RPMI8226 (cell line): ENCODE measurements around the gene SPG11.
"Not testable (repeated sequence)": the region's sequence is repeated elsewhere in the genome, so short reads cannot be mapped to it uniquely, and the experiment has no call there.

ENCODE experiments used
- DNase-seq: peaks from one replicate; pipeline ENCODE4 v3.0.0-alpha.2; 2015

SPG11 gene

GRCh38 chr15:44663410-44664308, at the start of gene SPG11:
Gene SPG11, minus strand, starts transcription at chr15:44663662. Its CDS starts 15 bp downstream, at chr15:44663647.
- peak; percentile 96 for DNase-seq

DNA sequence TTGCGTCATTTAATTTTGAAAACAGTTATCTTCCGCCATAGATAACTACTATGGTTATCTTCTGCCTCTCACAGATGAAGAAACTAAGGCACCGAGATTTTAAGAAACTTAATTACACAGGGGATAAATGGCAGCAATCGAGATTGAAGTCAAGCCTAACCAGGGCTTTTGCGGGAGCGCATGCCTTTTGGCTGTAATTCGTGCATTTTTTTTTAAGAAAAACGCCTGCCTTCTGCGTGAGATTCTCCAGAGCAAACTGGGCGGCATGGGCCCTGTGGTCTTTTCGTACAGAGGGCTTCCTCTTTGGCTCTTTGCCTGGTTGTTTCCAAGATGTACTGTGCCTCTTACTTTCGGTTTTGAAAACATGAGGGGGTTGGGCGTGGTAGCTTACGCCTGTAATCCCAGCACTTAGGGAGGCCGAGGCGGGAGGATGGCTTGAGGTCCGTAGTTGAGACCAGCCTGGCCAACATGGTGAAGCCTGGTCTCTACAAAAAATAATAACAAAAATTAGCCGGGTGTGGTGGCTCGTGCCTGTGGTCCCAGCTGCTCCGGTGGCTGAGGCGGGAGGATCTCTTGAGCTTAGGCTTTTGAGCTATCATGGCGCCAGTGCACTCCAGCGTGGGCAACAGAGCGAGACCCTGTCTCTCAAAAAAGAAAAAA, 49.0 kb upstream of the SPG11 start:
- peak; percentile 90 for DNase-seq

DNA sequence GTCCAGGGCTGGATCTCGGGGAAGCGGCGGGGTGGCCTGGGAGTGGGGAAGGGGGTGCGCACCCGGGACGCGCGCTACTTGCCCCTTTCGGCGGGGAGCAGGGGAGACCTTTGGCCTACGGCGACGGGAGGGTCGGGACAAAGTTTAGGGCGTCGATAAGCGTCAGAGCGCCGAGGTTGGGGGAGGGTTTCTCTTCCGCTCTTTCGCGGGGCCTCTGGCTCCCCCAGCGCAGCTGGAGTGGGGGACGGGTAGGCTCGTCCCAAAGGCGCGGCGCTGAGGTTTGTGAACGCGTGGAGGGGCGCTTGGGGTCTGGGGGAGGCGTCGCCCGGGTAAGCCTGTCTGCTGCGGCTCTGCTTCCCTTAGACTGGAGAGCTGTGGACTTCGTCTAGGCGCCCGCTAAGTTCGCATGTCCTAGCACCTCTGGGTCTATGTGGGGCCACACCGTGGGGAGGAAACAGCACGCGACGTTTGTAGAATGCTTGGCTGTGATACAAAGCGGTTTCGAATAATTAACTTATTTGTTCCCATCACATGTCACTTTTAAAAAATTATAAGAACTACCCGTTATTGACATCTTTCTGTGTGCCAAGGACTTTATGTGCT, 48.4 kb upstream of the SPG11 start:
- DNase-seq = peak; percentile 54

- DNase-seq = peak; percentile 94
These were observed 47.8 kb upstream of the SPG11 start, which contains the start of the genes B2M and PATL2 for GRCh38 chr15:44711096-44711742. Gene B2M, plus strand, starts transcription at chr15:44711517. Its CDS starts 30 bp downstream, at chr15:44711547. Gene PATL2, minus strand, starts transcription at chr15:44711323. Its CDS starts 34,833 bp downstream, at chr15:44676490.

DNA sequence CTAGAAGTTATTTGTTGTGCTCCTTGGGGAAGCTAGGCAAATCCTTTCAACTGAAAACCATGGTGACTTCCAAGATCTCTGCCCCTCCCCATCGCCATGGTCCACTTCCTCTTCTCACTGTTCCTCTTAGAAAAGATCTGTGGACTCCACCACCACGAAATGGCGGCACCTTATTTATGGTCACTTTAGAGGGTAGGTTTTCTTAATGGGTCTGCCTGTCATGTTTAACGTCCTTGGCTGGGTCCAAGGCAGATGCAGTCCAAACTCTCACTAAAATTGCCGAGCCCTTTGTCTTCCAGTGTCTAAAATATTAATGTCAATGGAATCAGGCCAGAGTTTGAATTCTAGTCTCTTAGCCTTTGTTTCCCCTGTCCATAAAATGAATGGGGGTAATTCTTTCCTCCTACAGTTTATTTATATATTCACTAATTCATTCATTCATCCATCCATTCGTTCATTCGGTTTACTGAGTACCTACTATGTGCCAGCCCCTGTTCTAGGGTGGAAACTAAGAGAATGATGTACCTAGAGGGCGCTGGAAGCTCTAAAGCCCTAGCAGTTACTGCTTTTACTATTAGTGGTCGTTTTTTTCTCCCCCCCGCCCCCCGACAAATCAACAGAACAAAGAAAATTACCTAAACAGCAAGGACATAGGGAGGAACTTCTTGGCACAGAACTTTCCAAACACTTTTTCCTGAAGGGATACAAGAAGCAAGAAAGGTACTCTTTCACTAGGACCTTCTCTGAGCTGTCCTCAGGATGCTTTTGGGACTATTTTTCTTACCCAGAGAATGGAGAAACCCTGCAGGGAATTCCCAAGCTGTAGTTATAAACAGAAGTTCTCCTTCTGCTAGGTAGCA, 47.0 kb upstream of the SPG11 start:
- peak; percentile 61 for DNase-seq

GRCh38 chr15:44706946-44707636, 43.6 kb upstream of the SPG11 start:
- DNase-seq = no peak

GRCh38 chr15:44706401-44706800, 42.9 kb upstream of the SPG11 start:
- no peak for DNase-seq

DNA sequence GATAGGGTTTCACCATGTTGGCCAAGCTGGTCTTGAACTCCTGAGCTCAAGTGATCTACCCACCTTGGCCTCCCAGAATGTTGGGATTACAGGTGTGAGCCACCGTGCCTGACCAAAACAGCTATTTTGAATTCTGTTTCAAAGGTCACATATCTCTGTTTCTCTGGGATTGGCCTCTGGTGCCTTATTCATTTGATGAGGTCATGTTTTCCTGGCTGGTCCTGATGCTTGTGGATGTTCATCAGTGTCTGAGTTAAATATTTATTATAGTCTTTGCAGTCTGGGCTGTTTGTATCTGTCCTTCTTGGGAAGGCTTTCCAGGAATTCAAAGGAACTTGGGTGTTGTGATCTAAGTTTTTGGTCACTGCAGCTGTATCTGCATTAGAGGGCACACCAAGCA, 42.5 kb upstream of the SPG11 start:
- no peak for DNase-seq

DNA sequence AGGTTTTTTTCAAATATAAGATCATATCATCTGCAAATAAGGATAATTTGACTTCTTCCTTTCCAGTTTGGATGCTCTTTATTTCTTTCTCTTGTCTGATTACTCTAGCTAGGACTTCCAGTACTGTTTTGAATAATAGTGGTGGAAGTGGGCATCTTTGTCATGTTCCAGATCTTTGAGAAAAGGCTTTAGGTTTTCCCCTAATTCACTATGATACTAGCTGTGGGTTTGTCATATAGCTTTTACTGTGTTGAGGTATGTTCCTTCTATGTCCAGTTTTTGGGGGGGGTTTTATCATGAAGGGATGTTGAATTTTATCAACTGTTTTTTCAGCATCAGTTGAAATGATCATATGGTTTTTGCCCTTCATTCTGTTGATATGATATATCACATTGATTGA, 37.2 kb upstream of the SPG11 start:
- not testable (repeated sequence) for DNase-seq

DNA sequence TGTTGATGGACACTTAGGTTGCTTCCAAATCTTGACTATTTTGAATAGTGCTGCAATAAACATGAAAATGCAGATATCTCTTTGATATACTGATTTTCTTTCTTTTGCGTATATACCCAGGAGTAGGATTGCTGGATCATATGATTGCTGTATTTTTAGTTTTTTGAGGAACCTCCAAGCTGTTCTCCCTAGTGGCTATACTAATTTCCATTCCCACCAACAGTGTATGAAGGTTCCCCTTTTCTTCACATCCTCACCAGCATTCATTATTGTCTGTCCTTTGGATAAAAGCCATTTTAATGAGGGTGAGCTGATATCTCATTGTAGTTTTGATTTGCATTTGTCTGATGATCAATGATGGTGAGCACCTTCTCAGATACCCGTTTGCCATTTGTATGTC, 35.2 kb upstream of the SPG11 start:
- no peak for DNase-seq

- no peak for DNase-seq
These were observed 33.6 kb upstream of the SPG11 start for GRCh38 chr15:44697014-44697413.

DNA sequence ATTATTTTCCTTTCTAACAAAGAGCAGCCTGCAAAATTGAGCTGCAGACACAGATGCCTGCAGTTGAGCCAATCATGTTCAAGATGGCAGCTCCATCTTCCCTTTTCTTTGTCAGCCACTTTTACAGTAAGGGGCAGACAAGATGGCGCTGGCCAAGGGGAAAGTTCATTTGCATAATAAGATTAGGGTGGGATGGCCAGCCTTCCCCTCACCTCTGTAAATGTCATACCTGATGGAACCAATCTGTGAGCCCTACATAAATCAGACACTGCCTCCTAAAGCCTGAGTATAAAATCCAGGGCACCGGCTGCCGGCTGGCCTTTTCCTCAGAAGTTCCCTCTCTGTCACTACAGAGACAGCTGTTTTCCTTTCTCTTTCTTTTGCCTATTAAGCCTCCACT, 31.8 kb upstream of the SPG11 start:
- DNase-seq = no peak

DNA sequence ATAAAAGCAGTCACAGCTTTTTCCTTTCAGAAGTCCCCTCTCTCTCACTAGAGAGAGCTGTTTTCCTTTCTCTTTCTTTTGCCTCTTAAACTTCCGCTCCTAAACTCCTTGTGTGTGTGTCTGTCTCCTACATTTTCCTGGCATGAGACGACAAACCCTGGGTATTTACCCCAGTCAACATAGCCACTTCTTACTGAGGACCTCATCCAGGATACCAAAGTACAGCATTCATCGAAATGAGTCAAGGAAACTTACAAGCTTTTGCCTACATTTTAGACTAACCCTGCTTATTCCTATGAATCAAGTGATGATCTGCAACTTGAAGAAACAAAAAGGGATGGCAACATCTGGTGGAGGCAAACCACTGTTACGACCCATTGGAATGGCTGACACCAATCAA, 31.0 kb upstream of the SPG11 start:
- no peak for DNase-seq

GRCh38 chr15:44692659-44693058, 29.2 kb upstream of the SPG11 start:
- DNase-seq = no peak

DNA sequence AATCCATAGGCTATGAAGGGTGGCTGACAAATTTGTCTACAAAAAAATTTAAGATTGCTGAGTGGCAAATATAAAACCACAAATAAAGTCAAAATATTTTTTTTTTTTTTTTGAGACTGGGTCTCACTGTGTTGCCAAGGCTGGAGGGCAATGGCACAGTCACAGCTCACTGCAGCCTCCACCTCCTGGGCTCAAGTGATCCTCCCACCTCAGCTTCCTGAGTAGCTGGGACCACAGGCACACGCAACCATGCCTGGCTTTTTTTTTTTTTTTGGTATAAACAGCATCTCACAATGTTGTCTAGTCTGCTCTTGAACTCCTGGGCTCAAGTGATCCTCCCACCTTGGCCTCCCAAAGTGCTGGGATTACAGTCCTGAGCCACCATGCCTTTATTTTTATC, 26.8 kb upstream of the SPG11 start:
- not testable (repeated sequence) for DNase-seq

- DNase-seq = not testable (repeated sequence)
These were observed 25.9 kb upstream of the SPG11 start for GRCh38 chr15:44689318-44689717.

GRCh38 chr15:44682809-44683682, 19.6 kb upstream of the SPG11 start:
- peak; percentile 87 for DNase-seq

GRCh38 chr15:44682211-44682610, 18.7 kb upstream of the SPG11 start:
- no peak for DNase-seq

DNA sequence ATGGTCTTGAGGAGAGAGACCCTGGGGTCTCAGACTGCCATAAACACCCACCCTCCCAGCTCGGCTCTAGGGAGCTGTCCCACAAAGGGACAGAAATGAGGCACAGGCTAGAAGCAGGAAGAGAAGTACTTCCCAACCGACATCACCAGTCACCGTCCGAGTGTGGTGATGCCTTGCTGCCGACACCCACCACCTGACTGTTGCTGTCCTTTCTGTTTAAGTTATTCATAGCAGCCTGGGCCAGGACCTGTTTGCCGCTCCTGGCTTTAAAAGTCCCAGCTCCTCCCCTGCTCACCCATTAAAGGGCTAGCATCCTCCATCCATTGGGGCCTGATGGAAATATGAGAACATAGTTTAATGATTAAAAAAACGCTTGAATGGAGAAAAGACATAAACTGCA, 13.2 kb upstream of the SPG11 start:
- no peak for DNase-seq

DNA sequence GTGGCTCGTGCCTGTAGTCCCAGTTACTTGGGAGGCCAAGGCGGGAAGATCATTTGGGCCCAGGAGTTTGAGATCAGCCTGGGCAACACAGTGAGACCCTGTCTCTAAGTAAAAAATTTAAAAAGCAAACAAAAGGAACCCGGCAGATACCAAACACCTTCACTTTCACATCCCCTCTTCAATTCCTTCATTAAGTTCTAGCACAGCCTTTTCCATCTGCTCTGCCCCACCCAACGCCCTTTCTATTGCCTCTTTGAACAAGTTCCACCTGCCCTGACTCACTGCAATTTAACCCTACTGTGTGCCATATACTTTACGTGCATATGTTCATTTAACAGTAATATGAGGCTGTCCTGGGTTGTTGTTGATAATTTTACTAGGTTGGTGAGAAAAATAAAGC, 12.4 kb upstream of the SPG11 start:
- no peak for DNase-seq
